Aorta (tissue), 5 donors: ENCODE data around the gene CATSPERB. TPM values are rescaled to one million over a fixed set of nuclear protein-coding genes. Genes with fewer than 3 reads are reported as not detected.
"Not testable (repeated sequence)": the region's sequence is repeated elsewhere in the genome, so short reads cannot be mapped to it uniquely, and the experiment has no call there.

Source experiments
- ATAC-seq: fragments of 200-7000 bp; cut with Tn5 transposase; one replicate; pipeline ENCODE4 v1.9.1; 2022; ENCODE audit warnings: moderate library complexity; ENCODE audit not compliant: low FRiP score
- DNase-seq, 2 donors: peaks; one replicate each; pipeline ENCODE4 v3.0.0-alpha.2; 2020
- H3K27ac ChIP-seq, 2 donors: one replicate each; pipeline ENCODE4 v1.5.1; 2013; ENCODE audit warnings: low read length in 2 of 2, mild to moderate bottlenecking in 2 of 2, moderate library complexity in 2 of 2, control low read depth in 1 of 2, inconsistent platforms in 1 of 2, low read depth in 1 of 2
- H3K27me3 ChIP-seq, 2 donors: one replicate each; pipeline ENCODE4 v1.6.1; 2013; ENCODE audit warnings: control low read depth in 1 of 2, low read length in 1 of 2, mild to moderate bottlenecking in 1 of 2, moderate library complexity in 1 of 2; ENCODE audit not compliant: insufficient read depth in 2 of 2, control insufficient read depth in 1 of 2
- H3K36me3 ChIP-seq, 2 donors: one replicate each; pipeline ENCODE4 v1.6.1; 2013; ENCODE audit warnings: control low read depth in 1 of 2, low read length in 1 of 2, mild to moderate bottlenecking in 1 of 2; ENCODE audit not compliant: insufficient read depth in 2 of 2, control insufficient read depth in 1 of 2
- H3K4me1 ChIP-seq, 2 donors: one replicate each; pipeline ENCODE4 v1.6.1; 2013; ENCODE audit warnings: low read length in 2 of 2, control low read depth in 1 of 2, mild to moderate bottlenecking in 1 of 2, moderate library complexity in 1 of 2; ENCODE audit not compliant: insufficient read depth in 2 of 2, control insufficient read depth in 1 of 2
- H3K4me3 ChIP-seq, 2 donors: one replicate each; pipeline ENCODE4 v1.5.1; 2013; ENCODE audit warnings: low read length in 2 of 2, control low read depth in 1 of 2, mild to moderate bottlenecking in 1 of 2
- H3K9me3 ChIP-seq: one replicate; pipeline ENCODE4 v1.6.1; 2013; ENCODE audit warnings: mild to moderate bottlenecking, low read length; ENCODE audit not compliant: control insufficient read depth
- WGBS, 2 donors: extraction: QIAGEN DNeasy Blood & Tissue Kit; methylation state at CpG; one replicate each; pipeline ENCODE4 v1.1.7; 2013; 5-methylcytosine and 5-hydroxymethylcytosine counted together
- intact Hi-C, 2 donors: fragments of 100-400 bp; cut with DNase I; formaldehyde crosslinking; loops; one replicate each; pipeline versions ENCODE4 v1.14.2 to v1.15.0; 2022
- polyA plus RNA-seq, 2 donors: library from polyadenylated mRNA; stranded (reverse); fragments of 200-250 nt; gene quantifications; one replicate each; pipeline ENCODE4 v1.2.3, GENCODE V29; 2013
- total RNA-seq, 2 donors: library from RNA; stranded (reverse); fragmentation: NEBNext Ultra II Directional; extraction: Animal tissue kit (Norgen Biotek cat#: 25700); gene quantifications; one replicate each; pipeline ENCODE4 v1.2.1, GENCODE V29; 2021
- donor health status: healthy with polysubstance abuse.
- donor health status: Bipolar disorder and iron deficiency.
- donor health status: DM: no; HTN: no; CAD: no.
- donor health status: DM: no; HTN: no; CAD: no.
- donor health status: DM: yes; HTN: yes; CAD: no.

Gene CATSPERB
- total and polyA plus RNA-seq, 4 donors = 1.1 to 15.3 (median 11.1) TPM

DNA sequence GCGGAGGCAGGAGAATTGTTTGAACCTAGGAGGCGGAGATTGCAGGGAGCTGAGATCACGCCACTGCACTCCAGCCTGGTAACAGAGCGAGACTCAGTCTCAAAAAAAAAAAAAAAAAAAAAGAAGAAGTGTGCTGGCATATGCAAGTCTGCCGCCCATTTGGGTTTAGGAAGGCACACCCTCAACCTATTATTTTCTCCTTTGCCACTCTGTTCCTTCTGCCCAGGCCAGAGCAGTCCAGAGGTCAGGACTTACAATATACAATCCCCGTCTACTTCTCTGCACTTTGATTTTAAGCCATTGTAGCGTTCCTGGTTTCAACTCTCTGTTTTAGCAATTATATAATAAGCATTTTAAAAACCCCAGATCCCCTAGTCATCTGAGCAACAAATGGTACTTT is 39.8 kb downstream of the CATSPERB start:
- intact Hi-C loops = no loop called here
- DNase-seq (no peak), ATAC-seq (no peak)
- Histone ChIP-seq H3K27me3 (no peaks in the 10 kb centered on the region), H3K36me3 (peaks cover 0 to 2% of the 10 kb centered on the region in 2 donors), H3K9me3 (no peaks in the 10 kb centered on the region), H3K27ac (no peak overlapping the region), H3K4me1 (no peaks in the 10 kb centered on the region), H3K4me3 (no peak overlapping the region)
- WGBS, 2 donors = 92 to 96% methylated on average over 7 of the region's 7 CpGs

GRCh38 chr14:91689608-91690007 is 42.3 kb downstream of the CATSPERB start:
- intact Hi-C loops = no loop called here
- H3K4me1 ChIP-seq = no peaks in the 10 kb centered on the region
- H3K36me3 ChIP-seq = peaks cover 0 to 2% of the 10 kb centered on the region in 2 donors
- no peaks in the 10 kb centered on the region for H3K27me3 ChIP-seq
- no peaks in the 10 kb centered on the region for H3K9me3 ChIP-seq
- no peak overlapping the region for H3K27ac ChIP-seq
- WGBS, 2 donors = 94 to 96% methylated on average over 1 of the region's 1 CpG
- H3K4me3 ChIP-seq = no peak overlapping the region
- DNase-seq (no peak), ATAC-seq (no peak)

DNA sequence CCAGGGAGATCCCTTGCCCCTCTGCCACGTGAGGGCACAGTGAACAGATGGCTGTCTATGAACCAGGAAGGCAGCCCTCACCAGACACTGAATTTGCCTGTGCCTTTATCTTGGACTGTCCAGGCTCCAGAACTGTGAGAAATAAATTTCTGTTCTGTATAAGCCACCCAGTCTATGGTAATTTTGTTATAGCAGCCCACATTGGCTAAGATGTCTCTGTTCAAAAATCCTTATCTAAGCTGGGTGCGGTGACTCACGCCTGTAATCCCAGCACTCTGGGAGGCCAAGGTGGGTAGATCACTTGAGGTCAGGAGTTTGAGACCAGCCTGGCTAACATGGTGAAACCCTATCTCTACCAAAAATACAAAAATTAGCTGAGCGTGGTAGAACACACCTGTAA is 44.5 kb downstream of the CATSPERB start:
- ATAC-seq, H3K4me3 ChIP-seq, DNase-seq, H3K27ac ChIP-seq, H3K36me3 ChIP-seq, H3K27me3 ChIP-seq, H3K4me1 ChIP-seq, intact Hi-C loops, H3K9me3 ChIP-seq: not testable (repeated sequence)
- 92 to 94% methylated on average over 4 of the region's 4 CpGs for WGBS, 2 donors

GRCh38 chr14:91685600-91685999 is 46.3 kb downstream of the CATSPERB start:
- Histone ChIP-seq H3K36me3 (peaks cover 0 to 2% of the 10 kb centered on the region in 2 donors), H3K27ac (no peak overlapping the region), H3K4me3 (no peak overlapping the region), H3K9me3 (no peaks in the 10 kb centered on the region), H3K27me3 (no peaks in the 10 kb centered on the region), H3K4me1 (no peaks in the 10 kb centered on the region)
- ATAC-seq = no peak
- intact Hi-C loops = no loop called here
- no peak for DNase-seq
- WGBS, 2 donors = 77 to 79% methylated on average over 1 of the region's 1 CpG

- Histone ChIP-seq H3K9me3 (no peaks in the 10 kb centered on the region), H3K27ac (no peak overlapping the region), H3K4me3 (no peak overlapping the region), H3K27me3 (no peaks in the 10 kb centered on the region), H3K36me3 (no peaks in the 10 kb centered on the region), H3K4me1 (no peaks in the 10 kb centered on the region)
- no peak for ATAC-seq
- intact Hi-C loops = no loop called here
- DNase-seq = no peak
- WGBS, 2 donors = 87 to 93% methylated on average over 4 of the region's 4 CpGs
These were observed 49.9 kb downstream of the CATSPERB start for GRCh38 chr14:91681893-91682563.

DNA sequence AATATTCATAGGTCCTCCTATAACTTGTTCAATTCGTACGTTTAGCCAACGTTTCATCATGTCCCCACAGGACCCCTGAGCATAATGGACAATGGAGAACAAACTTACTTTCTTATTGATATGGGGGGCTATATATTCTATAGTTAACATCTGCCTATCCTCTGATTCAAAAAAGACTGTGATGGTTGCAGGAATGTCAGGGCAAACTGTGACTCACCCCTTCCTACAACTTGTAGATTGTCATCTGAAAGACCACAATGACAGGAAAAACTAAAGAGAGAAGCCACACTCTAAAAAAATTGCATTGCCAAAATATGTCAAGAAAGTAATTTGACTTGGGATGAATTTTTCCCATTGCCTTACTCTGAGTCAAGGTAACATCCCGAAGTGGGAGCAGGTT is 50.8 kb downstream of the CATSPERB start:
- H3K27me3 ChIP-seq = no peaks in the 10 kb centered on the region
- no peaks in the 10 kb centered on the region for H3K36me3 ChIP-seq
- no peak overlapping the region for H3K4me3 ChIP-seq
- DNase-seq = no peak
- no peak for ATAC-seq
- intact Hi-C loops = no loop called here
- no peak overlapping the region for H3K27ac ChIP-seq
- H3K4me1 ChIP-seq = no peaks in the 10 kb centered on the region
- 91% methylated on average over 4 of the region's 4 CpGs for whole genome bisulfite sequencing, 2 donors
- no peaks in the 10 kb centered on the region for H3K9me3 ChIP-seq

DNA sequence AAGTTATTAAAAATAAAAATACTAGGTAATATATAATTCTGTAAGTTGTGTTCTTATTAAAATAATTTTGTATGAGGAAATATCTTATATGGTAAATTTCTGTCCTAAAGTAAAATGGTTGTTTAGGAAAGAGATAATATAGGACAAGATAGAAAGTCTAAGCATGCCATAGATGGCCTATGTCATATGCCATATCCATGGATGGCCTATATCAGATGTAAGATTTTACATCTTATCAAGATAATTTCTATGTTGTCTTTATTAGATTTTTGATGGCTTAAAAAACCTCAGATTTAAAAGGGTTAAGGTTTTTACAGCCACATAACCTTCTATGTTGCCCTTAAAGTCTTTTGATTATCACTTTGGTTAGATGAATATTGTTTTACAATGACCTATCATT is 52.6 kb downstream of the CATSPERB start:
- Histone ChIP-seq H3K27ac (no peak overlapping the region), H3K36me3 (no peaks in the 10 kb centered on the region), H3K27me3 (no peaks in the 10 kb centered on the region), H3K4me3 (no peak overlapping the region), H3K9me3 (no peaks in the 10 kb centered on the region), H3K4me1 (no peaks in the 10 kb centered on the region)
- no peak for DNase-seq
- intact Hi-C loops = no loop called here
- ATAC-seq = no peak

GRCh38 chr14:91677687-91678086 is 54.2 kb downstream of the CATSPERB start:
- ATAC-seq, DNase-seq, H3K27me3 ChIP-seq, H3K9me3 ChIP-seq, intact Hi-C loops, H3K4me3 ChIP-seq, H3K27ac ChIP-seq, H3K4me1 ChIP-seq, H3K36me3 ChIP-seq: not testable (repeated sequence)
- 88 to 94% methylated on average over 3 of the region's 3 CpGs for WGBS, 2 donors

DNA sequence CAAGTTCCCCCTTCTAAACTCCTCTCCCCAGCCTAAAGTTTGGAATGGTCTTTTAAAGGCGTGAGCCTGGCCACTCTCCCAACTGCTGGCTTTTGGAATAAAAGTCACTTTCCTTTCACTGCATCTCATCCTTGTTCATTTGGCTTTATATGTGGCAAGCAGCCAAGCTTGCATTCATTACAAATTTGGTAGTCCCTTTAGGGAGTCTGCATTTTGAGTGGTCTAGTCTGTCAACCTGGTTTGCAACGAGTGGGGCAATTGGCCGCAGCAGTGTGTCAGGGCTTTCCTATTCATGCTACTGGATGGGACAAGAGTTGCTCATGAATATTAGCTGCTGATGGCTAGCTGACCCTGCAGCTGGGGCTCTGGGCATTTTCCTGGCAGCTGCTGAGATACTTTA is 57.0 kb downstream of the CATSPERB start:
- no peak overlapping the region for H3K4me3 ChIP-seq
- H3K36me3 ChIP-seq = no peaks in the 10 kb centered on the region
- intact Hi-C loops = no loop called here
- no peak overlapping the region for H3K27ac ChIP-seq
- no peak for DNase-seq
- no peaks in the 10 kb centered on the region for H3K27me3 ChIP-seq
- 60 to 71% methylated on average over 3 of the region's 3 CpGs for WGBS, 2 donors
- no peaks in the 10 kb centered on the region for H3K9me3 ChIP-seq
- no peak for ATAC-seq
- no peaks in the 10 kb centered on the region for H3K4me1 ChIP-seq
